BLaER1 treated with 17β-estradiol and CSF1 and Interleukin-3, amounts not matched to agents 10 nM and 100 nM (cell line): Measurements from ENCODE around the gene HIC2.

Experiments
- H3K27ac ChIP-seq, 11 experiments: shearing (Covaris generic); formaldehyde crosslinking; 2 replicates each; pipeline ENCODE4 v1.8.1; 2022
- H3K27me3 ChIP-seq, 11 experiments: shearing (Covaris generic); formaldehyde crosslinking; 2 replicates each; pipeline ENCODE4 v1.8.1; 2022
- H3K36me3 ChIP-seq, 11 experiments: shearing (Covaris generic); formaldehyde crosslinking; 2 replicates each; pipeline ENCODE4 v1.8.1; 2022
- H3K4me1 ChIP-seq, 10 experiments: shearing (Covaris generic); formaldehyde crosslinking; 2 replicates each; pipeline ENCODE4 v1.8.1; 2022
- H3K4me2 ChIP-seq, 11 experiments: shearing (Covaris generic); formaldehyde crosslinking; 2 replicates each; pipeline ENCODE4 v1.8.1; 2022
- H3K4me3 ChIP-seq, 10 experiments: shearing (Covaris generic); formaldehyde crosslinking; 2 replicates each; pipeline ENCODE4 v1.8.1; 2022
- H3K9ac ChIP-seq, 11 experiments: shearing (Covaris generic); formaldehyde crosslinking; 2 replicates each; pipeline ENCODE4 v1.8.1; 2022
- H3K9me3 ChIP-seq, 11 experiments: shearing (Covaris generic); formaldehyde crosslinking; replicated peaks in 1 of 11; 2 replicates each; pipeline ENCODE4 v1.8.1; 2022
- H4K20me1 ChIP-seq, 11 experiments: shearing (Covaris generic); formaldehyde crosslinking; 2 replicates each; pipeline ENCODE4 v1.8.1; 2022
- Cebpa-rat ChIP-seq, 11 experiments: shearing (Covaris generic); IDR thresholded peaks; 2 replicates each; pipeline ENCODE4 v1.8.1; 2022

The HIC2 gene

DNA sequence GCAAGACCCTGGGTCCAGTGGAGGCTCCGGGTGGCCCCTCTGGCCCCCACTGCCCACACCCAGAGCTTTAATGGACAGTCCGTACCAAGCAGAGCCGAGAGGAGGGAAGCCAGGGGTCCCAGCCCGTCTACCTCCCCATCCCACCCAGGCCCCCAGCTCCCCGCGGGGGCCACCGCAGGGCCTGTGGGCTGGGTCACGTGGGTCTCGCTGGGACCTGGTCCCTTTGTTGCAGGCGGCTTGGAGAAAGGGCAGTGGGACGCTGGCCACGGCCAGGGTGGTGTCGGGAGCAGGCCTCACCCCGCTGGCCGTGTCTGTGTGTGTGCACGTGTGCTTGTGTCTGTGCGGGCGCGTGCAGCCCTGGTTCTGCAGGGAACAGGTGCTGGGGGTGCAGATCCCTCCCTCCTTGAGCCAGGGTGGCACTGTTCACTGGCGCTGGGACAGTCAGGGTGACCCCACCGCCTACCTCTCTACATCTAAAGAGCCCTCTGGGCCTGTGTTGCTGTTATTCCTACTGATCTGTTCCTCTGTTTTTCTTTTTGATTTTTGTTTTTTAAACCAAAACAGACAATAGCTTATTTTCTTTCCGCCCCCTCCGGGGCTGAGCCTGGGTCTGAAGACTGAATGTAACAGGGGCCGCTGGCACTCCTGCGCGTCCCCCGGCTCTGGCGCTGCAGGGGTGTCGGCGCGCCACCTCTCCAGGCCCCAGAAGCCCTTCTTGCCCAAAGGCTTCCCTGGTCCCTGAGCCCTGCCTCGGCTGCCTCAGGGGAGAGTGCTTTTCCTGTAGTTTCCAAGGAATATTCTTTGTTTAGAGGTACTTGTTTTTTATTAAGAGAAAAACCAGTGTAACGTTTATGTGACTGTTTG, 29.9 kb downstream of the HIC2 start:
- no peaks in the 10 kb centered on the region for H3K9me3 ChIP-seq
- no peak for TF ChIP-seq Cebpa-rat (IDR thresholded peaks at IDR 0.05)
- peaks cover 48 to 96% (median 94%) of the 10 kb centered on the region in 10 experiments for H3K4me1 ChIP-seq
- peak overlapping the region in 4 of 11 experiments; percentile 5 to 79 (median 41); a peak in 4 of 22 replicates for H3K27ac ChIP-seq
- peaks cover 67 to 94% (median 90%) of the 10 kb centered on the region in 11 experiments for H4K20me1 ChIP-seq
- no peaks in the 10 kb centered on the region for H3K27me3 ChIP-seq
- H3K9ac ChIP-seq: peak overlapping the region in 1 of 11 experiments; percentile 11; a peak in 2 of 22 replicates
- peaks cover 27 to 52% (median 44%) of the 10 kb centered on the region in 11 experiments; a peak in 21 of 22 replicates for H3K36me3 ChIP-seq
- H3K4me2 ChIP-seq: peak overlapping the region in 9 of 11 experiments; percentile 66 to 87 (median 77); a peak in 17 of 22 replicates
- no peak overlapping the region for H3K4me3 ChIP-seq

DNA sequence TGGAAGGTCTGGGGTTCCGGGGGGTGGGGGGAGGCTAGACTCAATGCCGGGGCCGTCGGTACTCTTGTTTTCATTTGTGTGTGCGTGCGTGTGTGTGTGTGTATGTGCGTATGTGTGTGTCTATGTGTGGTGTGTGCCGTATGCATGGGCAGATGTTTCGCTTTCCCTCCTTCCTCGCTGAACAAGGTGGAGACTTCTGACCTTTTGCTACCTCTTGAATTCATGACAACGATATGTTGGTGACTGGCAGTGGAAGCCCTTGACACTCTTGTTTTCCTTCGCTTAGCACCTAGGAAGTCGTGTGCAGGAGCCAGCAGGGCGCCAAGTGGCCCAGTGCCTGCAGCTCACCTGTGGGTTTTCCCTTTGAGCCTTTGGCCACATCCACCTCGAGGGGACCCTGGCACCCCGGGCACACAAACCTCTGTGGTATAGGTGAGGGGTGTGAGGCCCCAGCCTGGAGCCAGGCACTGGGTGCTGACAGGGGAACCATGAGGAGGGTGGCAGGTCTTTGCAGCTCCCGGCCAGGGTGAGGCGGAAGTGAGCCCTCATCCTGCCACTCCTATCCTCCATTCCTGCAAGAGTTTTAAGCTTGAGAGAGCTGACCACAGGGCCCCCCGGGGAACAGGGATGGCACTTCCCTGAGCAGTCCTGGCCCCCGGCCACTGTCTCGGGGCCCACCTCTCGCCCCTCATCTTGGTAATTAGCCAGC, 30.7 kb downstream of the HIC2 start:
- Histone ChIP-seq H3K4me1 (peaks cover 46 to 96% (median 92%) of the 10 kb centered on the region in 10 experiments), H3K9me3 (no peaks in the 10 kb centered on the region), H3K4me2 (peak overlapping the region; percentile 52 to 87 (median 77)), H3K4me3 (no peak overlapping the region; a peak in 1 of 20 replicates), H3K9ac (peak overlapping the region in 9 of 11 experiments; percentile 3 to 71 (median 65); a peak in 16 of 22 replicates), H3K36me3 (peaks cover 27 to 52% (median 44%) of the 10 kb centered on the region in 11 experiments; a peak in 21 of 22 replicates), H3K27me3 (no peaks in the 10 kb centered on the region), H3K27ac (peak overlapping the region in 9 of 11 experiments; percentile 59 to 83 (median 73); a peak in 18 of 22 replicates), H4K20me1 (peaks cover 66 to 95% (median 88%) of the 10 kb centered on the region in 11 experiments)
- no peak for TF ChIP-seq Cebpa-rat (IDR thresholded peaks at IDR 0.05)

- Histone ChIP-seq H3K4me3 (no peak overlapping the region; a peak in 1 of 20 replicates), H3K9me3 (no peaks in the 10 kb centered on the region), H3K4me1 (peaks cover 36 to 88% (median 82%) of the 10 kb centered on the region in 10 experiments), H3K9ac (peak overlapping the region in 10 of 11 experiments; percentile 3 to 71 (median 65); a peak in 16 of 22 replicates), H3K27me3 (no peaks in the 10 kb centered on the region), H3K27ac (peak overlapping the region in 9 of 11 experiments; percentile 59 to 83 (median 73); a peak in 18 of 22 replicates), H3K36me3 (peaks cover 27 to 43% (median 37%) of the 10 kb centered on the region in 11 experiments; a peak in 21 of 22 replicates), H3K4me2 (peak overlapping the region; percentile 52 to 87 (median 77)), H4K20me1 (peaks cover 56 to 86% (median 78%) of the 10 kb centered on the region in 11 experiments)
- no peak for TF ChIP-seq Cebpa-rat (IDR thresholded peaks at IDR 0.05)
These were observed 31.7 kb downstream of the HIC2 start for GRCh38 chr22:21448627-21449416.

GRCh38 chr22:21449531-21450319, 32.6 kb downstream of the HIC2 start:
- no peaks in the 10 kb centered on the region for H3K27me3 ChIP-seq
- peak overlapping the region in 10 of 11 experiments; percentile 24 to 85 (median 79); a peak in 20 of 22 replicates for H3K4me2 ChIP-seq
- TF ChIP-seq Cebpa-rat (IDR thresholded peaks at IDR 0.05): no peak
- H3K36me3 ChIP-seq: peaks cover 24 to 34% (median 28%) of the 10 kb centered on the region in 11 experiments; a peak in 21 of 22 replicates
- H3K9me3 ChIP-seq: no peaks in the 10 kb centered on the region
- no peak overlapping the region for H3K4me3 ChIP-seq
- H3K4me1 ChIP-seq: peaks cover 31 to 81% (median 73%) of the 10 kb centered on the region in 10 experiments
- peak overlapping the region in 6 of 11 experiments; percentile 6 to 79 (median 28); a peak in 8 of 22 replicates for H3K27ac ChIP-seq
- peaks cover 47 to 77% (median 69%) of the 10 kb centered on the region in 11 experiments for H4K20me1 ChIP-seq
- peak overlapping the region in 9 of 11 experiments; percentile 5 to 57 (median 40); a peak in 10 of 22 replicates for H3K9ac ChIP-seq

DNA sequence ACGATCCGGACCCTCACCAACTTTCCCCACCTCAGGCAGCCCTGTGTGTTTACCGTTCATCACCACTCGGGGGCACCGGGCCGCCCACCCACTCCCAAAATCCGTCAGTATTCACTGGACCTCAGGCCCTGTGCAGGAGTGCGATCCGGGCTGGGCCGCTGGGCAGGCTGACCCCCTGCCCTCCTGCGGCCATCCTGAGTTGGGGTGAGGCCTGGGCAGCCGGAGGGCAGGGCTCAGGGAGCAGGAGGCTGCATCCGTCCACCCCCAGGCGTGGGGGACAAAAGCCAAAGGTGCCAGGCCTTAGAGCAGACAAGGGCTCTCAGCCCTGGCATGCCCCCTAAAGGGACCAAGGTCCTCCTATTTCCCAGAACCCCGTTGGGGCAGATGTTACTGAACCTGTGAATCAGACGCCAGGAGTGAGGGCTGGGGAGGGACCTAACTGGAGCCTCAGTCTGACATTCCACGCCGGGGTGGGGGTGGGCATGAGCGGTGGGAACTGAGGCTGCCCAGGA, 33.2 kb downstream of the HIC2 start:
- H4K20me1 ChIP-seq: peaks cover 40 to 71% (median 63%) of the 10 kb centered on the region in 11 experiments; a peak in 21 of 22 replicates
- peak overlapping the region in 10 of 11 experiments; percentile 24 to 85 (median 79); a peak in 21 of 22 replicates for H3K4me2 ChIP-seq
- H3K4me1 ChIP-seq: peaks cover 31 to 75% (median 67%) of the 10 kb centered on the region in 10 experiments
- no peaks in the 10 kb centered on the region for H3K9me3 ChIP-seq
- peak overlapping the region in 5 of 11 experiments; percentile 3 to 79 (median 21); a peak in 4 of 22 replicates for H3K27ac ChIP-seq
- H3K27me3 ChIP-seq: no peaks in the 10 kb centered on the region
- no peak for TF ChIP-seq Cebpa-rat (IDR thresholded peaks at IDR 0.05)
- H3K36me3 ChIP-seq: peaks cover 17 to 29% (median 21%) of the 10 kb centered on the region in 11 experiments; a peak in 21 of 22 replicates
- H3K9ac ChIP-seq: peak overlapping the region in 10 of 11 experiments; percentile 5 to 57 (median 38); a peak in 13 of 22 replicates
- H3K4me3 ChIP-seq: no peak overlapping the region; a peak in 1 of 20 replicates

- Histone ChIP-seq H3K27me3 (no peaks in the 10 kb centered on the region), H3K36me3 (peaks cover 12 to 27% (median 16%) of the 10 kb centered on the region in 11 experiments; a peak in 20 of 22 replicates), H3K9me3 (no peaks in the 10 kb centered on the region), H3K4me1 (peaks cover 31 to 70% (median 61%) of the 10 kb centered on the region in 10 experiments), H3K4me3 (no peak overlapping the region; a peak in 1 of 20 replicates), H3K4me2 (peak overlapping the region in 10 of 11 experiments; percentile 24 to 85 (median 79); a peak in 20 of 22 replicates), H3K27ac (peak overlapping the region in 2 of 11 experiments; percentile 45 to 79; a peak in 2 of 22 replicates), H4K20me1 (peaks cover 35 to 68% (median 61%) of the 10 kb centered on the region in 11 experiments; a peak in 21 of 22 replicates), H3K9ac (peak overlapping the region in 9 of 11 experiments; percentile 5 to 57 (median 36); a peak in 11 of 22 replicates)
- no peak for TF ChIP-seq Cebpa-rat (IDR thresholded peaks at IDR 0.05)
These were observed 33.7 kb downstream of the HIC2 start for GRCh38 chr22:21450858-21451353.
